Measurements from ENCODE around the gene U2AF2.

The U2AF2 gene

GRCh38 chr19:55659822-55660221, 5.0 kb downstream of the U2AF2 start:
- no peak for DNase-seq (ENCODE audit: low spot score in 2 of 2)
- no peak for ATAC-seq (replicated peaks; ENCODE audit: extremely low read depth, poor library complexity, severe bottlenecking)
- Mint-ChIP-seq H3K4me1 (peaks cover 61% of the 10 kb centered on the region), H3K9me3 (no peaks in the 10 kb centered on the region), H3K27ac (ENCODE audit: low read depth) (peak overlapping the region; percentile 91), H3K4me3 (peak overlapping the region; percentile 95), H3K36me3 (ENCODE audit: insufficient read depth) (peaks cover 56% of the 10 kb centered on the region), H3K27me3 (no peaks in the 10 kb centered on the region)

DNA sequence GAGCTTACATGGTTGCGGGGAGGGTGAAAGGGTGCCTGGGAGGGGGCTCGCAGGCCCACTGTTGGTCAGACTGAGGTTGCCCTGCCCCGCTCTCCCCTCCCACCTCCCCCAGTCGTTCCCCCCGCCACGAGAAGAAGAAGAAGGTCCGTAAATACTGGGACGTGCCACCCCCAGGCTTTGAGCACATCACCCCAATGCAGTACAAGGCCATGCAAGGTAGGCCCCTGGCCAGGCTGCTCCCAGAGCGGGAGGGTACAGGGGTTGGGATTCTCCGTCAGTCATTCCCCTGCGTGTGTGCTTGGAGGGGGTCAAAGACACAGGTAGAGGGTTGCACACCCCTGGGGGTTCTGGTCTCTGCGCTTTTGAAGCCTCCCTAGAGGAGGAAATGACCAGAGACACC, 5.6 kb downstream of the U2AF2 start:
- H3K36me3 Mint-ChIP-seq (ENCODE audit: insufficient read depth): peaks cover 56% of the 10 kb centered on the region
- no peaks in the 10 kb centered on the region for H3K9me3 Mint-ChIP-seq
- ATAC-seq (replicated peaks; ENCODE audit: extremely low read depth, poor library complexity, severe bottlenecking) (no peak), DNase-seq (ENCODE audit: low spot score in 2 of 2) (no peak)
- H3K27ac Mint-ChIP-seq (ENCODE audit: low read depth): peak overlapping the region; percentile 91
- H3K27me3 Mint-ChIP-seq: no peaks in the 10 kb centered on the region
- H3K4me3 Mint-ChIP-seq: peak overlapping the region; percentile 95
- H3K4me1 Mint-ChIP-seq: peaks cover 60% of the 10 kb centered on the region

DNA sequence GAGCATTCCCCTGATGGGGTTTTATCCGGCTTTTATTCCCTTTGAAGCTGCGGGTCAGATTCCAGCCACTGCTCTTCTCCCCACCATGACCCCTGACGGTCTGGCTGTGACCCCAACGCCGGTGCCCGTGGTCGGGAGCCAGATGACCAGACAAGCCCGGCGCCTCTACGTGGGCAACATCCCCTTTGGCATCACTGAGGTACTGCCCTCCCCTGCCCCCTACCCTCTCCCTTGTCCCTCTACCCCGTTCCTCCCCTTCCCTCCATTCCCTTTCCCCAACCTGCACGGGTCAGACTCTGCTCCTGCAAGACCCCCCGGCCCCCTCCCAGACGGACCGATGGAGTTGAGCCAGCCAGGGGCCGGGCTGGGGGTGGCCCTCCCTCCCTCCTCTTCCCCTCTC, 6.2 kb downstream of the U2AF2 start:
- no peaks in the 10 kb centered on the region for H3K27me3 Mint-ChIP-seq
- ATAC-seq (replicated peaks; ENCODE audit: extremely low read depth, poor library complexity, severe bottlenecking) (no peak), DNase-seq (ENCODE audit: low spot score in 2 of 2) (no peak)
- no peak overlapping the region for H3K4me3 Mint-ChIP-seq
- peaks cover 54% of the 10 kb centered on the region for H3K4me1 Mint-ChIP-seq
- H3K9me3 Mint-ChIP-seq: no peaks in the 10 kb centered on the region
- no peak overlapping the region for H3K27ac Mint-ChIP-seq (ENCODE audit: low read depth)
- H3K36me3 Mint-ChIP-seq (ENCODE audit: insufficient read depth): peaks cover 58% of the 10 kb centered on the region

DNA sequence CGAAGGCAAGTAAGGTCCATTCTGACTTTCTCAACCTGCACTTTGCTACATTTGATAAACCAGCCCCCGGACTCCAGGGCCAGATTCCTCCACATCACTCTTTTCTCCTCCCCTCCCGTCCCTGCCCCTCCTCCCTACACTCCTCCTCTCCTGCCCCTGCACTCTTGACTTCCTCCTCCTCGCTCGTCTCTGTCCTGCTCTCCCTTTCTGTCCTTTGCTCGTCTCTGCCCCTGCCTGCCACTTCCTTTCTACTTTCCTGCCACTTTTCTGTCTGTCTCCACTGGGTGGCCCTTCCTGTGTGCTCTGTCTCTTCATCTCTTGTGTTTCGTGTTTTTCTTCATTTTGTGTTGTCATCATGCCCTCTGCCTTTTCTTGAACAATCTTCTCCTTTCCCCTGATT, 7.0 kb downstream of the U2AF2 start:
- Mint-ChIP-seq H3K4me3 (no peak overlapping the region), H3K4me1 (peaks cover 49% of the 10 kb centered on the region), H3K27ac (ENCODE audit: low read depth) (peak overlapping the region; percentile 69)

GRCh38 chr19:55663846-55664536, 9.2 kb downstream of the U2AF2 start:
- Mint-ChIP-seq H3K27ac (ENCODE audit: low read depth) (no peak overlapping the region), H3K36me3 (ENCODE audit: insufficient read depth) (peaks cover 75% of the 10 kb centered on the region), H3K4me3 (no peak overlapping the region), H3K9me3 (no peaks in the 10 kb centered on the region), H3K4me1 (peaks cover 37% of the 10 kb centered on the region), H3K27me3 (no peaks in the 10 kb centered on the region)
- ATAC-seq (replicated peaks; ENCODE audit: extremely low read depth, poor library complexity, severe bottlenecking) (no peak), DNase-seq (ENCODE audit: low spot score in 2 of 2) (no peak)

More for the DNA sequence above, 7.0 kb downstream of the U2AF2 start:
- ATAC-seq (replicated peaks; ENCODE audit: extremely low read depth, poor library complexity, severe bottlenecking) (no peak), DNase-seq (ENCODE audit: low spot score in 2 of 2) (no peak)
- Mint-ChIP-seq H3K36me3 (ENCODE audit: insufficient read depth) (peaks cover 64% of the 10 kb centered on the region), H3K27me3 (no peaks in the 10 kb centered on the region), H3K9me3 (no peaks in the 10 kb centered on the region)

DNA sequence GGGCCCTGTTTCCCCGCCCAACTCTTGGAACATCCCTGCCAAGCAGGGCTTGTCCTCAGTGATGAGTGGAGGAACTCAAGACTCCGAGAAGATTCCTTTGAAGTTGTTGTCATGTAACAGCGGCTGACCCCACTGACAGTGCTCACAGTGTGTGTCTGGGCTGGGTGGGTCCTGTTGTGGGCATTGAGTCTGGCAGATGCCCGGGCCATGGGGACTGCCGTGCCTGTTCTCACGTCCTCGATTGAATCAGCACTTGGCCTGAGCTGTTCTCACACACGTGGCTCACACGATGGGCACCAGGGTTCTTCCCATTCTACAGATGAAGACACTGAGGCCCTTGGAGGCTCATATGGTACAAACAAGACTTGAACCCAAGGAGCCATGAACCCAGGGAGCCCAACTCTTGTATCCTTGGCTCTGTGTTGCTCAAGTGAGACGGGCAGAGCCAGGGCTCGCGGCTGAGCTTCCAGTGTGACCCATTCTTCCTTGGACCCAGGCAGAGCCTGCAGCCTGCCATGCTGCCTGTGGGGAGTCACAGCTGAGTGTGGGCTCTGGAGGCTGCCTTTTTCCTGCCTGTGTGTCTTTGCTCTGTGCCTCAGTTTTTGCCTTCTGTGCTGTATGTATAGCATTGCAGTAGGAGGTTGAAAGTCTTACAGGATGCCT, 11.6 kb downstream of the U2AF2 start:
- ATAC-seq (replicated peaks; ENCODE audit: extremely low read depth, poor library complexity, severe bottlenecking) (no peak), DNase-seq (ENCODE audit: low spot score in 2 of 2) (no peak)
- Mint-ChIP-seq H3K27me3 (no peaks in the 10 kb centered on the region), H3K27ac (ENCODE audit: low read depth) (no peak overlapping the region), H3K9me3 (no peaks in the 10 kb centered on the region), H3K4me3 (no peak overlapping the region), H3K36me3 (ENCODE audit: insufficient read depth) (peaks cover 71% of the 10 kb centered on the region), H3K4me1 (peaks cover 45% of the 10 kb centered on the region)

GRCh38 chr19:55667006-55667381, 12.2 kb downstream of the U2AF2 start:
- no peak overlapping the region for H3K4me3 Mint-ChIP-seq
- H3K27ac Mint-ChIP-seq (ENCODE audit: low read depth): no peak overlapping the region
- no peak for DNase-seq (ENCODE audit: low spot score in 2 of 2)
- H3K4me1 Mint-ChIP-seq: peaks cover 41% of the 10 kb centered on the region
- H3K36me3 Mint-ChIP-seq (ENCODE audit: insufficient read depth): peaks cover 71% of the 10 kb centered on the region
- H3K27me3 Mint-ChIP-seq: no peaks in the 10 kb centered on the region
- ATAC-seq (replicated peaks; ENCODE audit: extremely low read depth, poor library complexity, severe bottlenecking): no peak
- H3K9me3 Mint-ChIP-seq: no peaks in the 10 kb centered on the region

DNA sequence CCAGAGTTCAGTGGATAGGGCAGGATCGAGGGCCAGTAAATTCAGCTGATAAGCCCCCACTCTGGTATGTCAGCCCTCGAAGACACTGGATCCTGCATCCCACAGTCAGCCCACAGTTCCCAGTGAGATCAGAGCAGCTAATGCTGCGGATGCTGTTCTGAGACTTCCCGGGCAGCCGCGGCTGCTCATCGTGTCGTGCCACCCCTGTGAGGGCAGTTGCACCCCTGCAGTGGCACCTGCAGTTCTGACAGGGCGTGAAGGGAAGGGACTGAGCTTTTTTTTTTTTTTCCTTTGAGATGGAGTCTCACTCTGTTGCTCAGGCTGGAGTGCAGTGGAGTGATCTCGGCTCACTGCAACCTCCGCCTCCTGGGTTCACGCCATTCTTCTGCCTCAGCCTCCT, 12.7 kb downstream of the U2AF2 start:
- H3K4me1 Mint-ChIP-seq: peaks cover 36% of the 10 kb centered on the region
- no peaks in the 10 kb centered on the region for H3K9me3 Mint-ChIP-seq
- ATAC-seq (replicated peaks; ENCODE audit: extremely low read depth, poor library complexity, severe bottlenecking) (no peak), DNase-seq (ENCODE audit: low spot score in 2 of 2) (no peak)
- no peak overlapping the region for H3K27ac Mint-ChIP-seq (ENCODE audit: low read depth)
- no peaks in the 10 kb centered on the region for H3K27me3 Mint-ChIP-seq
- peaks cover 74% of the 10 kb centered on the region for H3K36me3 Mint-ChIP-seq (ENCODE audit: insufficient read depth)
- H3K4me3 Mint-ChIP-seq: no peak overlapping the region

- Mint-ChIP-seq H3K27me3 (no peaks in the 10 kb centered on the region), H3K9me3 (no peaks in the 10 kb centered on the region), H3K36me3 (ENCODE audit: insufficient read depth) (peaks cover 74% of the 10 kb centered on the region), H3K27ac (ENCODE audit: low read depth) (no peak overlapping the region), H3K4me1 (peaks cover 32% of the 10 kb centered on the region), H3K4me3 (no peak overlapping the region)
- no peak for ATAC-seq (replicated peaks; ENCODE audit: extremely low read depth, poor library complexity, severe bottlenecking)
- DNase-seq (ENCODE audit: low spot score in 2 of 2): no peak
Observed at GRCh38 chr19:55667958-55668357, 13.1 kb downstream of the U2AF2 start.

- Mint-ChIP-seq H3K4me3 (no peak overlapping the region), H3K36me3 (ENCODE audit: insufficient read depth) (peaks cover 74% of the 10 kb centered on the region), H3K27ac (ENCODE audit: low read depth) (peak overlapping the region; percentile 46), H3K9me3 (no peaks in the 10 kb centered on the region), H3K4me1 (peaks cover 29% of the 10 kb centered on the region), H3K27me3 (no peaks in the 10 kb centered on the region)
- DNase-seq (ENCODE audit: low spot score in 2 of 2) (no peak), ATAC-seq (replicated peaks; ENCODE audit: extremely low read depth, poor library complexity, severe bottlenecking) (no peak)
Observed at GRCh38 chr19:55668603-55669348, 13.9 kb downstream of the U2AF2 start.

- Mint-ChIP-seq H3K27me3 (no peaks in the 10 kb centered on the region), H3K36me3 (ENCODE audit: insufficient read depth) (peaks cover 69% of the 10 kb centered on the region), H3K4me1 (peaks cover 34% of the 10 kb centered on the region), H3K27ac (ENCODE audit: low read depth) (peak overlapping the region; percentile 46), H3K4me3 (no peak overlapping the region), H3K9me3 (no peaks in the 10 kb centered on the region)
- DNase-seq (ENCODE audit: low spot score in 2 of 2) (no peak), ATAC-seq (replicated peaks; ENCODE audit: extremely low read depth, poor library complexity, severe bottlenecking) (no peak)
Observed at GRCh38 chr19:55669418-55670279, 14.8 kb downstream of the U2AF2 start.

DNA sequence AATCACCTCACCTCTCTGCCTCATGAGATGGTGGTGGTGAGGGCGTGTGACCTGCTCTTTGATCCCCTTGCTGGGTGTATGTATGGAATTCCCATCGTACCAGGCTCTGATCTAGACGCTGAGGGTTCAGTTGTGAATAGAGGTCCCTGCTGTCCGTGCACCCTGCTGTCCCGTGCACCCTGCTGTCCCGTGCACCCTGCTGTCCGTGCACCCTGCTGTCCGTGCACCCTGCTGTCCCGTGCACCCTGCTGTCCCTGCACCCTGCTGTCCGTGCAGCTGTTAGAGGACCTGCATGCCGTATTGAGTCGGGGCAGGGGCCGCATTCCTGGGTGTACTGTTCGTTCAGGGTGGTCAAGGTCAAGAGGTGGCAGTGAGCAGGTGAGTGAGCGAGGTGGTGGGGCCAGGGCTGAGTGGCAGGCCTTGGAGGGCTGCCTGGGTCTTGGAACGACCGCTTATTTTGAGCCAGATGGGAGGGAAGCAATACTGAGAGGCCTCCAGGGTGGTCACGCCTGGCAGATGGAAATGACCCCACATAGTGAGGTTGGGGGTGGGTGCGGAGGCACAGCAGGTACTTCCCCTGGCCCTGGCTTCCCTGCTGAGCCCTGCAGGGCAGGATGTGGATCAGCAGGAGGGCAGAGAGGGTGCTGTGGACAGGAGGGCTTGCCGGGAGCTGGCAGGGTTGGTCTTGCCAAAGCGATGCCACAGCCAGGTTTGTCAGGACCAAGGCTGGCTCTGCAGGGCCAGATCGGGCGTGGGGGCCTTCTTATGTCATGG, 15.6 kb downstream of the U2AF2 start:
- Mint-ChIP-seq H3K36me3 (ENCODE audit: insufficient read depth) (peaks cover 70% of the 10 kb centered on the region), H3K27ac (ENCODE audit: low read depth) (peak overlapping the region; percentile 7), H3K4me3 (no peak overlapping the region)

More for the DNA sequence above, 15.6 kb downstream of the U2AF2 start:
- peaks cover 37% of the 10 kb centered on the region for H3K4me1 Mint-ChIP-seq
- no peak for DNase-seq (ENCODE audit: low spot score in 2 of 2)
- no peak for ATAC-seq (replicated peaks; ENCODE audit: extremely low read depth, poor library complexity, severe bottlenecking)
- no peaks in the 10 kb centered on the region for H3K9me3 Mint-ChIP-seq
- H3K27me3 Mint-ChIP-seq: no peaks in the 10 kb centered on the region

Measured in central memory CD8-positive, alpha-beta T cell (primary cell).